Neutrophil (primary cell): ENCODE measurements around the gene ACKR2.

Experiments
- H3K27ac ChIP-seq: fragments of 200-600 bp; sonication (generic); 2 replicates; pipeline ENCODE4 v1.5.1; 2016; ENCODE audit warnings: mild to moderate bottlenecking, moderate library complexity
- H3K27me3 ChIP-seq: fragments of 200-600 bp; sonication (generic); 2 replicates; pipeline ENCODE4 v1.6.0; 2016; ENCODE audit warnings: mild to moderate bottlenecking
- H3K36me3 ChIP-seq: fragments of 200-600 bp; sonication (generic); 2 replicates; pipeline ENCODE4 v1.5.1; 2017
- H3K4me1 ChIP-seq, 2 experiments: fragments of 200-600 bp in 1 of 2; sonication (generic) in 1 of 2; 1 replicate in 1 of 2; 2 replicates in 1 of 2; pipeline versions ENCODE4 v1.5.1 to v1.6.1; 2013 to 2016; ENCODE audit warnings: low read depth in 1 of 2, low read length in 1 of 2, mild to moderate bottlenecking in 1 of 2, moderate library complexity in 1 of 2; ENCODE audit not compliant: control insufficient read depth in 1 of 2, insufficient read depth in 1 of 2
- H3K4me3 ChIP-seq, 2 experiments: fragments of 200-600 bp in 1 of 2; sonication (generic) in 1 of 2; 1 replicate in 1 of 2; 2 replicates in 1 of 2; pipeline ENCODE4 v1.5.1; 2013 to 2016; ENCODE audit warnings: low read depth in 1 of 2, low read length in 1 of 2, mild to moderate bottlenecking in 1 of 2, moderate library complexity in 1 of 2
- H3K9me3 ChIP-seq: fragments of 200-600 bp; sonication (generic); 2 replicates; pipeline ENCODE4 v1.5.1; 2016
- CTCF ChIP-seq: fragments of 200-600 bp; sonication (generic); IDR thresholded peaks from 2 replicates; pipeline ENCODE4 v1.5.1; 2016; ENCODE audit warnings: antibody characterized with exemption

Gene ACKR2

GRCh38 chr3:42827023-42827422 is 17.8 kb downstream of the ACKR2 start:
- TF ChIP-seq CTCF, result no peak

GRCh38 chr3:42827654-42828053 is 18.4 kb downstream of the ACKR2 start:
- no peaks in the 10 kb centered on the region for H3K27me3 ChIP-seq
- no peaks in the 10 kb centered on the region for H3K9me3 ChIP-seq
- no peak overlapping the region for H3K27ac ChIP-seq
- H3K36me3 ChIP-seq, result no peaks in the 10 kb centered on the region
- no peaks in the 10 kb centered on the region for H3K4me1 ChIP-seq
- TF ChIP-seq CTCF, result no peak
- no peak overlapping the region for H3K4me3 ChIP-seq

More at GRCh38 chr3:42827023-42827422, 17.8 kb downstream of the ACKR2 start:
- no peaks in the 10 kb centered on the region for H3K36me3 ChIP-seq
- H3K9me3 ChIP-seq, result no peaks in the 10 kb centered on the region
- H3K27ac ChIP-seq, result no peak overlapping the region
- H3K4me1 ChIP-seq, result no peaks in the 10 kb centered on the region
- H3K4me3 ChIP-seq, result no peak overlapping the region
- H3K27me3 ChIP-seq, result no peaks in the 10 kb centered on the region

DNA sequence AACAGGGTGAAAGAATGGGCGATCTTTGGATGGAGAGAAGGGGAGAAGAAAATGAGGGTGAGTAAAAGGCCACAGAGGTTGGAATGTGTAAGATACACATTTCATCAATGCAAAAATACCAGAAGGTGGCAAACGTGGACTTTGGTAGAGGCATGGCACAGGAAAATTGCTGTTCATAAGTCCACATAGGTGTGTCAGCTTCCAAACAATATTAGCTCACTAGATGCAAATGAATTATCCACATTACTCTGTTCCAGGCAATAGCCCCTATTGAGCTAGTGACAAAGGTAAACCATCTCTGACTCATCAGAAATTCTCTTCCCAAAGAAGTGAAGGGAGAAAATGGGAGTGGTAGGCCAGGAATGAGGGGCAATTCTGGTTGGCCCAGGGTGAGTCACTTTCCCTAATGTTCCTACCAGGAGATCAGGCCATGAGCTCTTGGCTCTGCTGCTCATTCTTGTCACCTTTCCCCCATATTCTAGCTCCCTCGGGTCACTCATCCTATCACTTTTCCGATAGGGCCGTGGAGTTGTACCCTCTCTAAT is 19.9 kb downstream of the ACKR2 start:
- H3K4me3 ChIP-seq, result no peak overlapping the region
- no peaks in the 10 kb centered on the region for H3K4me1 ChIP-seq
- H3K27ac ChIP-seq, result no peak overlapping the region
- no peaks in the 10 kb centered on the region for H3K9me3 ChIP-seq
- H3K36me3 ChIP-seq, result no peaks in the 10 kb centered on the region
- H3K27me3 ChIP-seq, result no peaks in the 10 kb centered on the region
- no peak for TF ChIP-seq CTCF

- Histone ChIP-seq H3K4me1 (no peaks in the 10 kb centered on the region), H3K9me3 (no peaks in the 10 kb centered on the region), H3K27ac (no peak overlapping the region), H3K4me3 (no peak overlapping the region), H3K27me3 (no peaks in the 10 kb centered on the region), H3K36me3 (no peaks in the 10 kb centered on the region)
- no peak for TF ChIP-seq CTCF
Measured at GRCh38 chr3:42829628-42830436, 20.6 kb downstream of the ACKR2 start.

GRCh38 chr3:42830437-42831320 is 21.4 kb downstream of the ACKR2 start:
- H3K9me3 ChIP-seq, result no peaks in the 10 kb centered on the region
- H3K36me3 ChIP-seq, result no peaks in the 10 kb centered on the region
- no peak overlapping the region for H3K4me3 ChIP-seq
- no peaks in the 10 kb centered on the region for H3K4me1 ChIP-seq
- TF ChIP-seq CTCF, result no peak
- no peak overlapping the region for H3K27ac ChIP-seq
- no peaks in the 10 kb centered on the region for H3K27me3 ChIP-seq
